K562 (cell line): ENCODE measurements around the gene ARID3C. TPM values are rescaled to one million over a fixed set of nuclear protein-coding genes. Genes with fewer than 3 reads are reported as not detected.

ENCODE experiments used
- CBFB ChIP-seq: sonication (generic); formaldehyde crosslinking; IDR thresholded peaks from 2 replicates; pipeline ENCODE4 v1.4.0; 2020; ENCODE audit warnings: mild to moderate bottlenecking, missing genetic modification reagents
- CBX2 ChIP-seq: fragments of 200-600 bp; sonication (generic); IDR thresholded peaks from one replicate; pipeline ENCODE4 v1.6.1; 2012; ENCODE audit warnings: mild to moderate bottlenecking, low read length, inconsistent platforms; ENCODE audit not compliant: insufficient read depth, poor library complexity, severe bottlenecking
- CBX3 ChIP-seq, 2 experiments: IDR thresholded peaks; 1 replicate in 1 of 2; 2 replicates in 1 of 2; pipeline ENCODE4 v1.6.1; 2012; ENCODE audit warnings: inconsistent platforms in 2 of 2, low read length in 2 of 2, borderline replicate concordance in 1 of 2, control low read depth in 1 of 2
- ETV1 ChIP-seq: fragments of 450-650 bp; conservative IDR thresholded peaks from 2 replicates; pipeline ENCODE4 v1.6.1; 2016; ENCODE audit warnings: missing genetic modification characterization, control low read depth, low read depth, missing compliant biosample characterization
- FOXK2 ChIP-seq, 2 experiments: fragments of 450-650 bp; IDR thresholded peaks in 1 of 2; conservative IDR thresholded peaks in 1 of 2; 2 replicates each; pipeline ENCODE4 v1.6.1; 2016; ENCODE audit warnings: low read depth in 2 of 2, mild to moderate bottlenecking in 1 of 2
- HMG20B ChIP-seq: fragments of 250-450 bp; sonication (Bioruptor Pico); IDR thresholded peaks from 2 replicates; pipeline ENCODE4 v1.5.0; 2021; ENCODE audit warnings: mild to moderate bottlenecking
- LCOR ChIP-seq: sonication (generic); formaldehyde crosslinking; IDR thresholded peaks from 2 replicates; pipeline ENCODE4 v1.8.0; 2022; ENCODE audit warnings: mild to moderate bottlenecking, missing genetic modification reagents
- LEF1 ChIP-seq: fragments of 450-650 bp; IDR thresholded peaks from 2 replicates; pipeline ENCODE4 v1.6.1; 2016; ENCODE audit warnings: mild to moderate bottlenecking
- MEF2A ChIP-seq: IDR thresholded peaks from 2 replicates; pipeline ENCODE4 v1.6.1; 2011; ENCODE audit warnings: low read depth, mild to moderate bottlenecking, low read length, moderate library complexity; ENCODE audit not compliant: control insufficient read depth
- RBM25 ChIP-seq: fragments of 200-400 bp; formaldehyde crosslinking; IDR thresholded peaks from 2 replicates; pipeline ENCODE4 v1.6.1; 2018; ENCODE audit warnings: low read length, low read depth, moderate library complexity; ENCODE audit not compliant: severe bottlenecking
- RUNX1 ChIP-seq: sonication (generic); IDR thresholded peaks from 2 replicates; pipeline ENCODE4 v1.6.1; 2016; ENCODE audit warnings: antibody characterized with exemption, low read depth
- SIN3A ChIP-seq, 2 experiments: fragments of 150-350 bp in 1 of 2; IDR thresholded peaks; 2 replicates each; pipeline ENCODE4 v1.6.1; 2011 to 2016; ENCODE audit warnings: borderline replicate concordance in 2 of 2, low read depth in 2 of 2, low read length in 2 of 2, mild to moderate bottlenecking in 2 of 2, moderate library complexity in 2 of 2; ENCODE audit not compliant: control insufficient read depth in 1 of 2
- SREBF2 ChIP-seq: sonication (generic); formaldehyde crosslinking; IDR thresholded peaks from 2 replicates; pipeline ENCODE4 v1.4.0; 2020; ENCODE audit warnings: mild to moderate bottlenecking, missing genetic modification reagents
- TARDBP ChIP-seq: fragments of 450-650 bp; IDR thresholded peaks from 2 replicates; pipeline ENCODE4 v1.6.1; 2016
- TCF7L2 ChIP-seq: fragments of 150-350 bp; IDR thresholded peaks from 2 replicates; pipeline ENCODE4 v1.6.1; 2016; ENCODE audit warnings: low read depth, mild to moderate bottlenecking, low read length, moderate library complexity
- TCFL5 ChIP-seq: fragments of 250-450 bp; sonication (Bioruptor Pico); conservative IDR thresholded peaks from 2 replicates; pipeline ENCODE4 v1.6.1; 2021; ENCODE audit warnings: mild to moderate bottlenecking, moderate library complexity, matching md5 sums
- U2AF2 ChIP-seq: fragments of 200-400 bp; formaldehyde crosslinking; optimal IDR thresholded peaks from 2 replicates; pipeline ENCODE3; 2017; ENCODE audit warnings: low read depth, mild to moderate bottlenecking, low read length
- ZBTB11 ChIP-seq, 3 experiments: fragments of 200-800 bp in 1 of 3; fragments of 250-450 bp in 1 of 3; fragments of 450-650 bp in 1 of 3; sonication (Bioruptor Pico) in 1 of 3; sonication (Bioruptor generic) in 1 of 3; formaldehyde crosslinking in 1 of 3; IDR thresholded peaks; 2 replicates each; pipeline versions ENCODE4 v1.6.1 to v1.8.0; 2016 to 2022; ENCODE audit warnings: mild to moderate bottlenecking in 2 of 3, missing genetic modification characterization in 2 of 3, missing compliant biosample characterization in 1 of 3, moderate library complexity in 1 of 3
- ZFP36 ChIP-seq: fragments of 150-350 bp; IDR thresholded peaks from 2 replicates; pipeline ENCODE4 v1.6.1; 2018; ENCODE audit warnings: low read length, low read depth; ENCODE audit not compliant: partially characterized antibody
- ZNF24 ChIP-seq: fragments of 450-650 bp; IDR thresholded peaks from 2 replicates; pipeline ENCODE4 v1.6.1; 2016
- polyA plus RNA-seq, 8 experiments: library from polyadenylated mRNA; depleted of rRNA in 4 of 8; stranded (reverse) in 5 of 8; unstranded in 3 of 8; fragments of >200 nt; fragmentation: Nextera tagmentation in 2 of 8; fragmentation: Illumina TruSeq in 1 of 8; extraction: Ambion mirVana in 2 of 8; extraction: Trizol in 1 of 8; gene quantifications; 2 replicates each; pipeline versions ENCODE4 v1.2.1 to v1.2.3, GENCODE V29; 2011 to 2014; ENCODE audit warnings: inconsistent platforms in 1 of 8, missing spikeins in 1 of 8
- total RNA-seq, 7 experiments: library from RNA; depleted of rRNA in 6 of 7; stranded (reverse); fragments of >200 nt in 6 of 7; fragmentation: Illumina TruSeq in 2 of 7; extraction: Trizol in 2 of 7; gene quantifications; 2 replicates each; pipeline versions ENCODE4 v1.2.1 to v1.2.3, GENCODE V29; 2011 to 2021; ENCODE audit warnings: low replicate concordance in 1 of 7
- TF ChIP-seq, protein P1 (sequence below): fragments of 450-650 bp; formaldehyde crosslinking; IDR thresholded peaks from 2 replicates; pipeline ENCODE4 v1.4.0; 2020; ENCODE audit warnings: mild to moderate bottlenecking, moderate library complexity
- TF ChIP-seq, protein P2 (sequence below): fragments of 450-650 bp; IDR thresholded peaks from 2 replicates; pipeline ENCODE4 v1.6.1; 2016; ENCODE audit warnings: borderline replicate concordance

The ARID3C gene
- total and polyA plus RNA-seq, 9 of the 15 experiments (the other 6 are each of a cell fraction or from before 2014, with no cell fraction given), result not detected

DNA sequence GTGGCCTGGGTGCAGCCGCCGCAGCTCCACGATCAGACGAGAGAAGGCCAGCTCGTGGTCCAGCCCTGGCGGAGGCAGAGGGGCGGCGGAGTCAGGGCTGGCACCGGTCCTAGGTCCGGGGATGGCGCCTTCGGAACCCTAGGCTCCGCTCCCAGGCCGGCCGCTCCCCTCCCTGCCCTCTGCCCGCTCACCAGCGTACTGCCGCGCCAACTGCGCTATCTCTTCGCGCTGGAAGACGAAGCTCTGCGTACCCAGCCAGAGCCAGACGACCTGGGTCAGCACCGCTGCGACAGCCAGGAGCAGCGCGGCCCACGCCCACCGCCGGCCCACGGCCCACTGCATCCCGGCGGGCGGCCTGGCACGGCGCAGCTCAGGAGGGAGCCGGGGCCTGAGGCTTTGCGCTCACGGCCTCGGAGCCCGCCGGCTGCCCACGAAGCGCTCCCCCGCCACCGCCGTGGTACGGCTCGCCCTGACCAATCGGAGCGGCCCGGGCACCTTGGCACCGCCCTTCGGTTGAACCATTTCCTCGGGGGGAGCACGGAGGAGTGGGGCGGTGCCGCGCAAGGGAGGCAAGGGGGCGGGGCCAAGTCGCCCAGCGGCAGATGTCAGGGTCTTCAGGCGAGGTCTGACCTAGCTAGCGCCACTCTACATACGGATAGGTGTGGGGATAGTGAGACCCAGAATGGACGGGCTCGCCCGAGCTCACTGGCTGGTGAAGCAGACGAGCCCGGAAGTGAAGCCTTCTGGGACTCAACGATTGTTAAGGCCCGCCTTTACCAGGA, 8.7 kb upstream of the ARID3C start, which contains the start of gene SIGMAR1 (continued):
- TF ChIP-seq, protein P1, sequence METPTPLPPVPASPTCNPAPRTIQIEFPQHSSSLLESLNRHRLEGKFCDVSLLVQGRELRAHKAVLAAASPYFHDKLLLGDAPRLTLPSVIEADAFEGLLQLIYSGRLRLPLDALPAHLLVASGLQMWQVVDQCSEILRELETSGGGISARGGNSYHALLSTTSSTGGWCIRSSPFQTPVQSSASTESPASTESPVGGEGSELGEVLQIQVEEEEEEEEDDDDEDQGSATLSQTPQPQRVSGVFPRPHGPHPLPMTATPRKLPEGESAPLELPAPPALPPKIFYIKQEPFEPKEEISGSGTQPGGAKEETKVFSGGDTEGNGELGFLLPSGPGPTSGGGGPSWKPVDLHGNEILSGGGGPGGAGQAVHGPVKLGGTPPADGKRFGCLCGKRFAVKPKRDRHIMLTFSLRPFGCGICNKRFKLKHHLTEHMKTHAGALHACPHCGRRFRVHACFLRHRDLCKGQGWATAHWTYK (CRISPR knock-in tag), result no peak
- no peak for TF ChIP-seq SREBF2 (CRISPR knock-in tag)
- no peak for TF ChIP-seq ZNF24
- no peak for TF ChIP-seq SIN3A (IDR thresholded peaks at IDR 0.05; ENCODE audit: borderline replicate concordance in 2 of 2, control insufficient read depth in 1 of 2, low read depth in 2 of 2, low read length in 2 of 2)
- no peak for TF ChIP-seq CBX3 (IDR thresholded peaks at IDR 0.05; ENCODE audit: borderline replicate concordance in 1 of 2, low read length in 2 of 2)
- no peak for TF ChIP-seq ETV1 (tag)
- no peak for TF ChIP-seq MEF2A
- no peak for TF ChIP-seq LEF1
- TF ChIP-seq U2AF2, result no peak
- TF ChIP-seq HMG20B, result no peak
- no peak for TF ChIP-seq LCOR
- no peak for TF ChIP-seq CBFB (CRISPR knock-in tag)
- no peak for TF ChIP-seq CBX2
- TF ChIP-seq ZFP36, result no peak
- TF ChIP-seq TCFL5 (CRISPR knock-in tag), result no peak
- TF ChIP-seq, protein P2, sequence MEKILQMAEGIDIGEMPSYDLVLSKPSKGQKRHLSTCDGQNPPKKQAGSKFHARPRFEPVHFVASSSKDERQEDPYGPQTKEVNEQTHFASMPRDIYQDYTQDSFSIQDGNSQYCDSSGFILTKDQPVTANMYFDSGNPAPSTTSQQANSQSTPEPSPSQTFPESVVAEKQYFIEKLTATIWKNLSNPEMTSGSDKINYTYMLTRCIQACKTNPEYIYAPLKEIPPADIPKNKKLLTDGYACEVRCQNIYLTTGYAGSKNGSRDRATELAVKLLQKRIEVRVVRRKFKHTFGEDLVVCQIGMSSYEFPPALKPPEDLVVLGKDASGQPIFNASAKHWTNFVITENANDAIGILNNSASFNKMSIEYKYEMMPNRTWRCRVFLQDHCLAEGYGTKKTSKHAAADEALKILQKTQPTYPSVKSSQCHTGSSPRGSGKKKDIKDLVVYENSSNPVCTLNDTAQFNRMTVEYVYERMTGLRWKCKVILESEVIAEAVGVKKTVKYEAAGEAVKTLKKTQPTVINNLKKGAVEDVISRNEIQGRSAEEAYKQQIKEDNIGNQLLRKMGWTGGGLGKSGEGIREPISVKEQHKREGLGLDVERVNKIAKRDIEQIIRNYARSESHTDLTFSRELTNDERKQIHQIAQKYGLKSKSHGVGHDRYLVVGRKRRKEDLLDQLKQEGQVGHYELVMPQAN, result no peak
- TF ChIP-seq TARDBP, result no peak
- TF ChIP-seq RBM25, result peak; percentile 82
- peak; percentile 77 for TF ChIP-seq TCF7L2
- no peak for TF ChIP-seq RUNX1
- no peak for TF ChIP-seq ZBTB11 (CRISPR knock-in tag; IDR thresholded peaks at IDR 0.05)
- TF ChIP-seq FOXK2 (conservative IDR thresholded peaks at IDR 0.05 in 1 of 2, IDR thresholded peaks at IDR 0.05 in 1 of 2; ENCODE audit: low read depth in 2 of 2), result peak in 1 of 2 experiments; percentile 94; a peak in 2 of 4 replicates
